GM18520 (cell line): ENCODE results near the gene PRKCZ.

Experiments used
- ATAC-seq: cut with Tn5 transposase; IDR thresholded peaks from one replicate; pipeline ENCODE4 v1.9.1; 2021; ENCODE audit not compliant: unreplicated experiment

The PRKCZ gene

GRCh38 chr1:2205191-2205952, 155.2 kb downstream of the PRKCZ start:
- peak; percentile 50 for ATAC-seq

GRCh38 chr1:2206813-2207487, 156.7 kb downstream of the PRKCZ start:
- ATAC-seq = no peak

DNA sequence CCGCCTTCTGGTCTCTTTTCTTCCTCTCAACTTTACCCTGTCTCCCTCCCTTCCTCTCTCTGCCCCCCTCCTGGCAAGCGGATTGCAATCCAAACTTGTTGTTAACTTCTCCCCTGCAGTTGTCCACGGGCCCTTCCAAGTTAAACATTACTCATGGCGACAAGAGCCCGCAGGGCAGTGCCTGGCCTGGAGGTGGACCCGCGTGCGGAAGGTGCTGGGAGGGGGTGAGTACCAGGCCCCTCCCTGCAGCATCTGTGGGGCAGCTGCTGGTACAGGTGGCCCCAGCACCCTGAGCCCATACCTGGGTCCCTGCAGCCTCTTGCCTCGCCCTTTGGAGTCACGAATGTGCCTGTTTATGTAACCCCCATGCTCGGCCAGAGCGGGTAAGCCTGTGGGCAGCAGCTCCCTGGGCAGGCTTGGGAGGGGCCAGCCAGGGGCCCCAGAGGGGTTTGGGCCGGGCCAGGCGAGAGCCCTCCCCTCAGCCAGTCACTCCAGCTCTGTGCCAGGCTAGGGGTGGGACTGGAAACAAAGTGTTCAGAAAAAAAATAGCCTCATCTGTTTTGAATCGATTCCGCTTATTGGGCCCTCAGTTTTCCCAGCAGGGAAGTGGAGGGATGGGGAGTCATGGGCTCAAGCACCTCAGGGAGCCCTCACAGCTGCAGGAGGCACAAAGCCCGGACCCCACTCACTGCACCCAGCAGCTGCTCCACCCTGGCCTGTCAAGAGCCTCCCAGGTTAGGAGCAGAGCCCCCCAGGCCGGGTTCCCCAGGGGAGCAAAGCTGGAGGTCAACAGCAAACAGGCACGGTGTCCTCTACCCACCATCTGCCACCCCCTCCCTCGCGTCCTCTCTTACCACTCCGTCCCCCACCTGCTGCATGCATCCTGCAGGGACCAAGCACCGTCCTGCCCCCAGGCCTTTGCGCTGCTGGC, 158.4 kb downstream of the PRKCZ start:
- no peak for ATAC-seq

DNA sequence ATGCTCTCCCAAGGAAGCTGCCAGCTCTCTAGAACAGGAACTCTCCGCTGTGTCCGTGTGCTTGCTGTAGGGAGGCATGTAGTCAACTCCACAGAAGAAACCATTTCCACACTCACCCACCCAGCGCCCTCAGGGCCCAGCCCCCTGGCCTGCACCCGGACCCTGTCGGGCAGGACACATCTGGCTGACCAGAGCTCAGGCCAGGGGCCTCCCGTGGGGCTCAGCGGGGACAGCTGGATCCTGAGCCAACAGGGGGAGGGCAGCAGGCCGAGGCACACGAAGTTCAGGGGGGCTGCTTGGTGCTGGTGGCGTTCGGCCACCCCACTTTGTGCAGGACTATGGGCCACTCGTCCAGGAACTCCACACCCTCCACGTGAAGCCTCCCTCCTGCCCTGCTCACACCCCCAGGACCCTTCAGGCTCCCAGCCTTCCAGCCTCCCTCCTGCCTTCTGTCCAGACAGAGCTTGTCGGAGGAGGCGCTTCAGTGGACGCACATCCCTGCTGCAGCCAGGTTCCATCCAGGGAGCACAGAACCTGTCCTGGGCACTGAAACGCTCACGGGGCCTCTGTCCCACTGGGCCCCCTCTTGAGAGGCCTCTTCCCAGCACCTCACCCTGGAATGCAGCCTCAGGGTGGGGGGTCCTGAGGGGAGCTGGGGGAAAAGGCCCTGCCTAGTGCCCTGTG, 159.3 kb downstream of the PRKCZ start:
- ATAC-seq = no peak

DNA sequence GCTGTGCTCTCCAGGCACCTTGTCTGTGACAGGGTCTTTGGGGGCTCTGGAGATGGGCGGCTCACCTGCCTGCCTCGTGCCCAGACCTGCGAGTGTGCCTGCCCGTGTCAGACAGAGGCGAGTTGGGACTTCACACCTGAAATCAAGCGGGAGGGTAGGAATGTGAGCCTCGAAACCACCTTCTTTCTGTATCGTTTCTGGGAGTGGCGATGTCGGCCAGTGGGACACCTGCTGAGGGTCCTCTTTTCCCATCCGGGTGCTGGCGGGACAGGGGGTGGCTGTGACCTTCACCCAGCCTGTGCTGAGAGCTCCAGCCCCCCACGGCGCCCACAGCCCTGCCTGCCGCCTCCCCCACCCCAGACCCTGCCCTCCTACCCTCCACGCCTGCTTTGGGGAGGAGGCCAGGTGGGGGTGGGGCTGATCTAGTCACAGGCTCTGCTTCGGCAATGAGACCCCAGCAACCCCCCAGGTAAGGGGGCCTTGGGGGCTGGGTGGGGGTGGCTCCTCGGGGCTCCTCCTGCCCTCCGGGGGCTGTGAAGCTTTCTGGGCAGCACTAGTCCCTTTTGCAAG, 160.0 kb downstream of the PRKCZ start:
- no peak for ATAC-seq

GRCh38 chr1:2210786-2211185, 160.6 kb downstream of the PRKCZ start:
- ATAC-seq = no peak

- no peak for ATAC-seq
Measured at GRCh38 chr1:2212274-2212531, 162.0 kb downstream of the PRKCZ start.

DNA sequence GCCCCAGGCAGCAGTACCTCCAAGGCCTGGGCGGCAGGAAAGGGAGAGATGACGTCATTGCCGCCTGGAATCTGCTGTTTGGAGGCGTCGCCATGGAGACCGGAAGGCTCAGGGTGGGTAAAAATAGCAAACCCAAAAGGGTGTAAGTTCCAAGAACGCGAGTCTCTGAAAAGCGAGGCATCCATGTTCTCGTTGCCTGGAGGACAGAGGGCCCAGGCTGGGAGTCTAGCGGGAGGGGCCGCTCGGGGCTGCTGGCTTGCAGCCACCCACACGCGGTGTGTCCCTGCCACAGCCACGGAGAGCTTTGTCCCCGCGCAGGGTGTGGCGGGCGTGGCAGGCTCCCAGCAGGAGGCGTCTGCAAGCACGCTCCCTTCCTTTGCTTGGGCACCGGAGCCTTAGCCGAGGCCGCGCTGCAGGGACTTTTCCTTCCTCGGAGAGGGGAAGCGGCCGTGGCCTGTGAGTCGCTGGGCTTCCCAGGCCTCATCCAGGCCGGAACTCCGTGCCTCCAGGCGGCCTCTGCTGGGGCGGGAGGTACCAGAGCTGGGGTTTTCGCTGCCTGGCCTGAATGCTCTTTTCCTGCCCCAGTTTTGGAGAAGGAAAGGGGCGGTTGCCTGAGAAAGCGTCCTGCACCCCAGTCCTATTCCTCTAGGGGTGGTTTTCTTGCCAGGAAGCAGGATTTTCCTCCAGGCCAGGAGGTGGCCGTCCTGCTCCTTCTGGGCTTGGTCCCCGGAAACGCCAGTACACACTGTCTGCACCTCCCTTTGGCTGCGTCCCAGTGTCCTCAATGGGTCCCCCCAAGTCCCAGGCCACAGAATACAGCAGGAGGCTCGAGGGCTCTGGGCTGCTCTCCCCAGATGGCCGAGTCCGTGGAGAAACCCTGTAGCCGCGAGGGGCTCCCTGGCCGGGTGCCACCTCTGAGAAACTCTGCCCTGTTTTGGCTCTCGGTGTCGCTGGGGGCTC, 162.6 kb downstream of the PRKCZ start:
- no peak for ATAC-seq

GRCh38 chr1:2213576-2214505, 163.6 kb downstream of the PRKCZ start:
- no peak for ATAC-seq

GRCh38 chr1:2214541-2215241, 164.5 kb downstream of the PRKCZ start:
- no peak for ATAC-seq

DNA sequence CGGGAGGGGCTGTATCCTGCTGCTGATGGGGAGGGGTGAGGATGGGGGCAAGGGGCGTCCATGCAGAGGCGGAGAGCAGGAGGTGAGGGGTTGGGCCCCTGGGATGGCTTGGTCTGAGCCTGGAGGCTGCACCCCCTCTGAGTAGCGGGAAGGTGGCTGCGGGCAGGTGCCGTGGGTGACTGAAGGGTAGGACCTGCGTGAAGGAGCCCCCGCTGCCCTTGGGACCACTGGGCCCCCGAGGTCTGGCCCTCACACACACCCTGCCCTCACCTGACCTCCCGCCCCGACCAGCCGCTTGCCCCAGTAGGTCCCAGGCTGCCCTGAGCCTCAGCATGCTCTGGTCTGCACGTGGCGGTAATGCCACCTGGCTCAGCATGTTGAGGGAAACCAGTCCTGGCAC, 165.1 kb downstream of the PRKCZ start:
- ATAC-seq = no peak

- ATAC-seq = no peak
Measured at GRCh38 chr1:2215909-2216766, 165.9 kb downstream of the PRKCZ start.

DNA sequence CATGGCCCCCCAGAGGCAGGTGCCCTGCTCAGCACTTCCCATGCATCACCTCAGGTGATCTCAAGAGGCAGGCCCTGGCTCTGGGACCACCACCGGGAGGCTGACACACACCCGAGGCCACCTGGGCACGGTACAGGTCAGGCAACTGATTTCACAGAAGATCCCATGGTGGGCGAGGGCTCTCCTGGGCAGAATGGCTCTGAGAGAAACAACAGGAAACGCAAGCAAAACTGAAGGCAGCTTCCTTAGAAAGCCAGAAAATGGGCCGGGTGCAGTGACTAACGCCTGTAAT, 166.5 kb downstream of the PRKCZ start:
- no peak for ATAC-seq

GRCh38 chr1:2221271-2221670, 171.1 kb downstream of the PRKCZ start:
- ATAC-seq = no peak

DNA sequence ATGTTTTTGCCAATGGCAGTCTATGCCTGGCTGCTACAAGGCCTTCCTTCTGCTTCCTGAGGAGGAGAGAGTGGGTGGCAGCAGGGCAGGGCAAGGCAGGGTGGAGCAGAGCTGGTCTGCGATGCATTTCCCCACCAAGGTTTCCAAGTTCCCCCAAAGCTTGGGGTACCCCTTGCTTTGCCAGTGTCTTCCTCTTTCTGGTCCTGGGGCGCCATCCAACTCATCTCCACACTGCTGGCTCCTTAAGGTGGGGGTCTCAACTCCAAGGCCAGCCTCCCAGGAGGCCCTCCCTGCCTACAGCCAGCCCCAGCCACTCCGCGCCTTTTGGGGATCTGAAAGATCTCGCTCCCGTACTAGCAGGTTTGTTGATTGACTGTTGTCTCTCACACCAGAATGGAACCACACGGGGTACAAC, 174.0 kb downstream of the PRKCZ start:
- ATAC-seq = no peak

DNA sequence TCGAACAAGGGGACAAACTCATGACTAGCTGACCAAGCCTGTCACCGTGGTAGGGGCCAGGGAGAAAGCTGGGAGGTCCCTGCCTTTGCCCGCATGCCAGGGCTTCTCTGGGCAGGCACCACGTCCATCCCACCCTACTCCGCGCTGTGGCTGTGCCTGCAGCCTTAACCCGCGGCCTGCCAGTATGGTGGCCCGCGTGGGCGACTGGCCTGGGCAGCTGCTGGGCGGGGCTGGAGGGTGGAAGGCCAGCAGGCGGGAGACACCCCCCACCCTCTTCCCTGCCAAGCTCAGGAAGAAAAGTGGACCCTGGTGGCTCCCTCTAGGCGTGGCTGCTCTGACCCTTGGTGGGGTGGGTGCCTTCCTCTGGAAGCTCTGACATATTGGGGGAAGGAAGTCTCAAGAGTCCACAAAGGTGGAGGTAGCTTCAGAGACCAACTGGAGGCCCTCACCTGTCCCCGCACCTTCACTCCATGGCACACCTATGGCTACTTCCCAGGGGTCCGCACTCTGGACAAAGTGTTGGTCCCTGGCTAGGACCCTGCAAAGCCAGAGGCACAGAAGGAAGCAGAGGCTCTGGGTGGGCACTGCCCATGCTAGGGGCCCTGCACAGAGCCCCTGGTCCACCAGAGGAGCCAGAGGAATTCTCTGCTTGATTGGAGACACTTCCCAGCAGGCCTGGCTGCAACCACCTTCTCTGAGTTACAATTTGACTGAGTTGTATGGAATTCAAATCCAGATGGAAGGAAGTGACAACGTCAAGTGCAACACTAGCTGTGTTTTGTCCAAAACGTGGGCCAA, 174.6 kb downstream of the PRKCZ start:
- ATAC-seq = no peak
